ENCODE results near the gene GALNT7. TPM values are rescaled to one million over a fixed set of nuclear protein-coding genes. Genes with fewer than 3 reads are reported as not detected.

Gene GALNT7
- polyA plus RNA-seq, 1 of the 3 experiments (the other 2 are of a cell fraction) = 14.8 TPM

- TF ChIP-seq REST (IDR thresholded peaks at IDR 0.05; ENCODE audit: low read depth, low read length) (peak; percentile 84), YY1 (IDR thresholded peaks at IDR 0.05; ENCODE audit: low read depth) (peak; percentile 81; the same call in 1 of the 2 replicates), USF1 (IDR thresholded peaks at IDR 0.05; ENCODE audit: borderline replicate concordance, low read depth) (peak; percentile 76; the same call in 1 of the 2 replicates), USF2 (IDR thresholded peaks at IDR 0.05; ENCODE audit: borderline replicate concordance, low read depth, low read length) (peak; percentile 27; the same call in 1 of the 2 replicates), ZBTB33 (IDR thresholded peaks at IDR 0.05; ENCODE audit: borderline replicate concordance, low read depth) (no peak), NFIC (IDR thresholded peaks at IDR 0.05; ENCODE audit: borderline replicate concordance) (no peak), GABPA (IDR thresholded peaks at IDR 0.05; ENCODE audit: low read depth) (no peak), JUND (IDR thresholded peaks at IDR 0.05) (no peak), GATA2 (CRISPR knock-in tag; IDR thresholded peaks at IDR 0.05) (no peak), CTCF (IDR thresholded peaks at IDR 0.05) (no peak), TEAD4 (IDR thresholded peaks at IDR 0.05; ENCODE audit: borderline replicate concordance, insufficient read depth) (no peak), MAX (IDR thresholded peaks at IDR 0.05; ENCODE audit: low read depth) (peak; percentile 88)
These were observed 202.1 kb downstream of the GALNT7 start, which contains the start of gene SAP30 (continued) for GRCh38 chr4:173370477-173371291.
